NCI-H2227 (cell line): ENCODE data around the gene CCDC12.

Source experiments
- DNase-seq: peaks from one replicate; lab custom pipeline; 2025; ENCODE audit not compliant: unreplicated experiment; lab: John Stamatoyannopoulos, UW

The CCDC12 gene

DNA sequence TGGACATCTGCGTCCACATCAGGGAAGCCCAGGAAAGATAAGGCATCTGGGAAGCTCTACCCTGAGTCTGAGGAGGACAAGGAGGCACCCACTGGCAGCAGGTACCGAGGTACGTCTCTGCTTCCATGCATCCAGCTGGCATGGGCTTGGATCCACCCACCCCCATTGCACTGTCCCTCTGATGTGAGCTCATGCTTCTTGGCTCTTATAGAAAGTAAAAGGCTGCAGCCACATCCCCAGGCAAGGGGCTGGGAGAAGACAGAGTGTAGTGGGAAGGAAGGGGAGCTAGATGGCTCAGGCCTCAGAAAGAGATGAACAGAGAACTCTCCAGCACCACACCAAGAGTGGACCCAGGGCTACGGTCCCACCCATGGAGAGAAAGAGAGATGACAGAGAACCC, 80.8 kb downstream of the CCDC12 start:
- no peak for DNase-seq

DNA sequence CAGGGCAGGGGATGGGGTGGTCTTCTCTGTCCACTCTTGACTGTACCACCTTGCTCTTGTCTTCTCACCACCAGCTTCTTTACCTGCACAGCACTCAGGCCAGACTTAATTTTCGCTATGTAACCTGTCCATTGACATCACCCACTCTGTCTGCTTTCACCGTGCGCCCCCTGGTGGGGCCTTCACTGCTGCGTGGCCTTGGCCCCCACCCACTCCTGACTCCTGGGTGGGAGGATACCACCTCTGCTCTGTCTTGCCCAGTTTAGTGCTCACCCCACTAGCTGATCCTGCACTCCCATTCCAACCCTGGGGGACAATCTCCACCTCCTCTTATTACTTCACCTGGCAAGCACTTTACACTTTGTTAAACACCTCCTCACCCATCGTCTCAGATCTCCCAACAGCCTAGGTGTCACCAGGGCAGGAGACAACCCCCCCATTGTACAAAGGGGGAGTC, 81.3 kb downstream of the CCDC12 start:
- peak; percentile 29 for DNase-seq

DNA sequence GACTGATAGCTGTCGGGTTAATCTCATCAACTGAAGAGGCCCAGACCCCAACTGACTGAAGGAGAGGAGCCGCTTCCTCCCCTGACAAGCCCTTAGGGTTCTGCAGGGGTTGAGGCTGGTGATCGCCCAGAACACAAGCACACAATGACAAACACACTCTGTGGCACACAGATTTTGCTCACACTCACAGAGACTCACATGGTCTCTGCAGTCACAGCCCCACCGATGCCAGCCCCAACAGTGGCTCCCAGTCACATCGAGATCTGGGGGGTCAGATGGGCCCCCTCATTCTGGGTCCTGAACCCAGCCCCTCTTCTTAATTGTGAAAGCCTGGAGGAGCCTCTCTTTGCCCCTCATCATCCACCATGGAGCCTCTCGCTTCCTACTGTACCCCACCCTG, 82.3 kb downstream of the CCDC12 start:
- no peak for DNase-seq

DNA sequence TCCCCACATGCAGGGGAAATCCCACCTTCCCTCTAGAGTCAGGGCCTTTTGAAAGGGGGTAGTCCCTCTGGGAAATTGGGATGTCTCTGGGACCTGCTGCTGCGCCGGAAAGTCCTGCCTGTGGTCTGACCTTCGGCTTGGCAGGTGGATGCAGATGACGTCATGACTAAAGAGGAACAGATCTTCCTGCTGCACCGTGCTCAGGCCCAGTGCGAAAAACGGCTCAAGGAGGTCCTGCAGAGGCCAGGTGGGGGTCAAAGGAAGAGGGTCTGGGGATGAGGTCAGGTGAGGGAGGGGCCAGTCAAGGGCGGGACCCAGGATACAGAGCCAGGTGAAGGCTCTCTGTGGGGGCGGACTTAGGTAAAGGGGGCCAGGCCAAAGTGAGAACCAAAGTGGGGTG, 82.8 kb downstream of the CCDC12 start:
- no peak for DNase-seq

DNA sequence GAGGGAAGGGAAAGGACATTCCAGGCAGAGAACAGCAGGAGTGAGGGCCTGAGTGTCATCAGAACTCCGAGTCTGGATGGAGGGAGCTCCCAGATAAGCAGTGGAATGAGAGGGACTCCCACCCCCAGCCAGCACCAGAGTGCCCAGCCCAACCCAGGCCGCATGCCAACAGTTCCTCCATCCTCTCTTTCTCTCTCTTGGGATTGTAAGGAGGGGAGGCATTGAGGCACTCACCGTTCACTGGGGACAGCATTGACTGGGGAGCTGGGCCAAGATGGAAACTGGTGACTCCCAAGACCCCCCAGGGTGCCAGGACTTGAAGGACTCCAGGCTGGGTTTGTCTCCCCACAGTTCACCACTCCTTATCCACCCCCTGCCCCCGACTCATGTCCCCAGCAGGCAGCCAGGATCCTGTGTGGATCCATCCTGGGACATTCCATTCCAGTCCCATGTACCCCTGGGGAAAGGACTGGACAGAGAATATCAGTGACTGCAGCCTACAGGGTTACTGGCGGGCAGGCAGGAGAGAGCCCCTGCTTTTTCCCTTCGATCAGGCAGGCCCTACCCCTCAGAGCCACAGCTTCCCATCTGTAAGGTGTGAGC, 83.3 kb downstream of the CCDC12 start:
- DNase-seq = no peak

DNA sequence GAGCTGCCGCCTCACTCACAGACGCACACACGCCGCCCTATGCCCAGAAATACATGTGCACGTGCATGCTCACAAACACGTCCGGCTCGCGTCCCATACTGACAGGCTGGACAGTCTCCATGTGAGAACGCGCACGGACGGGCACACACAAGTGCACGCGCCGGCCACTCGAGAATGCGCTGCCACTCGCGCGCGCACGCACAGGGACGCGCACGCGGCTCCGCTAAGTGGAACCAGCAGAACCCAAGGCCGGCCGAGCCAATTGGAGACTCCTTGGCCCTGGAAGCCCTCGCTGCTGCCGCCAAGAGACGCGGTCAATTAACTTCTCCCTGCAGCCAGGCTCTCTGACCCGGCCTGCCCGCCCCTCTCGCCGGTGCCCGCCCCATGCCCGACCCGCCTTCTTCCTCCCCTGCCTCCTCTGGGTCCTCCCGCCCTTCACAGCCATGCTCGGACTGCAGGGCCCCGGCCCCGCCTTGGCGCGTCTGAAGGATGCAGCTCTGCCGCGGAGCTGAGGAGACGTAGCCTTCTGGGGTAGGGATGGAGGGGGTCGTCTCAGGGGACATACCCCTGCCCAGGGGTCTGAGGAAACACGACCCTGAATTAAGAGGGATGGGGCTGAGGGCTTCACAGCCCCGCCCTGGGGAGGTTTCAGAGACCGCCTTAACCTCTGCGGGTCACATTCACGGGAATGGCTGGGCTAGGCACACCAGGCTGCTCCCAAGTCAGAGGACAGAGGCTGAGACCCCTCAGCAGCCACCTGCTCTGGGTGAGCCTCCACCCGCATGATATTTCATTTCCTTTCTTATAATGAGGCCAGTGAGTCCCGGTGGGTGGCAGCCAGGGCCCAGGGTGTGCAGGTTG, 84.0 kb downstream of the CCDC12 start:
- DNase-seq = peak; percentile 66

DNA sequence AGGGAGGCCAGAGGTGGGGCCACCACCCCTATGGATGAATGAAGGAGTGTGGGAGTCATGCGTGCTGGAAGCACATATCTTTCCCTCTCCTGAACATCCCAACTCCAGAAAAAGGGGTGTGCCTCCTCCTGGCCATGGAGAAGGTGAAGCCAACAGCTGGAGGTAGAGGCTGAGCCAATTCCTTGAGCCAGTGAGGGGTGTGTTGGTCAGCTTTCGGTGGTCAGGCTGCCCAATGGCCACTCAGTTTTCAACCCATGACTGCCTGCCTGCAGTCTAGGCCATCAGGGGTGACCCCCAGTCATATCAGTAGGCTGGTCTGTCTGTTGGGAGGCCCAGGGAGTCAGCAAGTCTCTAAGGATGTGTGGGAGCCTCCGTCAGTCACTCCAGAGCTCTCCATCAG, 85.4 kb downstream of the CCDC12 start:
- DNase-seq = no peak

DNA sequence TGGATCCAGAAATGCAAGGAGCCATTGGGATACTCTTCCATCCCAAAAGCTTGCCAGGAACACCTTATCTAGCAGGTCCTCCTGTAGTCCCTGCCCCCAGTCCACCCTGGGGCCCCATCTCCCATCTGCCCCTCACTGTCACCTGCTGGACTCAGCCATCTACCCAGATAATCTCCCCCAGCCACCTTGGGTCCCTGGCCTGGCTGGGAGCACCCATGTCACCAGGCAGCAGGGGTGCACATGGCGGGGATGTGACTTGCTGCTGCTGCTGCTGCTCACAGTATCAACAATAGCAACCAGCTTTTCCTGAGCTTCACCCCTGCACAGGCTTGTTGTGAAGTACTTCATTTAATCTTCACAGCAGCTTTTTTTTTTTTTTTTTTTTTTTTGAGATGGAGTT, 86.4 kb downstream of the CCDC12 start:
- no peak for DNase-seq

DNA sequence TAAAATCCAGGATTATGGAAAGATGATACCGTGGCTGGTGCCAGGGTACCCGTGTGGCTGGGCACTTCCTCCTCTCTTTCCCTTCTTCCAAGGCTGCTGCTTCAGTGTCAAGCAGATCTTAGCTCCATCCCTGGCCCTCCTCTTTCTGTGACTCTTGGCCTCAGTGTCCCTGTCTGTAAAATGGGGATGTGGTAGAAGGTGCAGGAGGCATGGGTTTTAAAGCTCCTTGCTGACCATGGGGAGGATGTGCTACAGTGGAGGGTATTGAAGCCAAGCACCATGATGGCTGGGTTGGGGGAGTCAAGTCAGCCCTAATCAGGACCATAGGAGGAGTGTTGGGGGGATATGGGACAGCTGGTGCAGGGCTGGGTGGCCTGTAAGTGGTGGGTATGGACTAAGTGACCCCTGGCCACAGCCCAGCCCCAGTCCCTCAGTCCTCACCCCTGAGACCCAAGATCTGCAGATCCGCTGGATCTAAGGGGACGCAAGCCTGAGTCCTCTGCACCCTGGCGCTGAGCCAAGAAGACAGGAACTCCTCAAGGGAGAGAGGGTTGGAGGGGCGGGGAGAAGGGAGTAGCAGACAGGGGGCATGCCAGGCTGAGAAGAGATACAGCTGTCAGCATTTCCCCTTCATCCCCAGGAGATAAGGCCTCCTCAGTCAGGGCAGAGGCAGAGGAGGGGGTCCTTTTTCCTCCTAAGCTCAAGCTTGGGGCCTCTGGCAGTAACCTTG, 87.0 kb downstream of the CCDC12 start:
- peak; percentile 48 for DNase-seq

DNA sequence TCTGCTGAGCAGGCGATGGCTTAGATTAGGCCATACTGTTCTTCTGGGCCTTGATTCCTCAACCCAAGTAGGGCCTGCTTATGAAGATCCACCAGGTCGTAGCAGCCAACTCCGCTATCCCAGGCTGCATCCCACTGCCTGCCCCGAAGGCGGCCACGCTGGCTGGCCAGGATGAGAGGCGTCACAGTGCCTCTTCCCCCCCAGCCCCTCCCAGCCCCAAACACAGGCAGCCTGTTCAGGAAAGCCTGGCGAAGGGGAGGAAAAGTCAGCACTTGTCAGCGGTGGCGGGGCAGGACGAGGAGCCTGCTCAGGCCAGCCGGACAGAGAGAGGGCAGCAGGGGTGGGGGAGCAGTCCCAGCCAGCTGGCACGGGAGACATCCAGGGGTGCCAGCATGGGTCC, 87.8 kb downstream of the CCDC12 start:
- DNase-seq = no peak

DNA sequence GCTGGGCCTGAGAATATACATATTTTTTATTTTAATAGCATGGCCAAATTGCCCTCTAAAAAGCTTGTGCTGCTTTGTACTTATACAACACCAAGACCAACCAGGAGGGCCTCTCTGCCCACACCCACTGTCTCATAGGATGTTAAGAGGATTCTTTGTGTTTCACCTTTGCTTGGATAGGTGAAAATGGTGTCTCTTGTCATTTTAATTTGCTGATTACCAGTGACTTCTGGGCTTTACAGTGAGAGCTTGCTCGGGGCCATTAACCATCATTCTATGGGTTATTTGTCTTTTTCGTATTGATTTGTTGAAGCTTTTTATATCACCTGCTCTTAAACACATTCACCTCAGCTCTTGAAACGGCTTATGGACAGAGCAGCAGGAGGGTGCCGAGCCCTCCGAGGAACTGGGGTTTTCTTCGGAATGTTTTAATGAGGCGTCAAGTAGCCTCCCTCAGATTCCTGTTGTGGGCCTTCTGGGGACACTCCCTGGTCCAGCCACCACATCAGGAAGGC, 88.5 kb downstream of the CCDC12 start:
- no peak for DNase-seq

DNA sequence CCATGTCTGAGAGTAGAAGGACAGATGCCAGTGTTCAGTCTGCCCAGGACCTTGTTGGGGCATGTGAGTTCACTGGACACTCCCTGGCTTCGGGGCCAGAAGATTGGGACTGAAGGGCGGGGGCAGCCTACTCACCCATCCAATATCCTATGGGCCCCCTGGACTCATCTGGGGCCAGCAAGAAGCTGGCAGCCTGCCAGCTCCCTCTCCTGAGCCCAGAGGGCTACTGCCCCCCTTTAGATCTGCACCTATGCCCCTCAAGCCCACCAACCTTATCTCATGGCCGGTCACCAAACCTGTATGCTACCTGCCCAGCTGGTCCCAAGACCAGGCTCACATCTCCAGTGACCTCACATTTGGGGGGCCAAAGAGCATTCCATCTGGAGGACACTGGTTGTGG, 90.9 kb downstream of the CCDC12 start:
- DNase-seq = no peak

DNA sequence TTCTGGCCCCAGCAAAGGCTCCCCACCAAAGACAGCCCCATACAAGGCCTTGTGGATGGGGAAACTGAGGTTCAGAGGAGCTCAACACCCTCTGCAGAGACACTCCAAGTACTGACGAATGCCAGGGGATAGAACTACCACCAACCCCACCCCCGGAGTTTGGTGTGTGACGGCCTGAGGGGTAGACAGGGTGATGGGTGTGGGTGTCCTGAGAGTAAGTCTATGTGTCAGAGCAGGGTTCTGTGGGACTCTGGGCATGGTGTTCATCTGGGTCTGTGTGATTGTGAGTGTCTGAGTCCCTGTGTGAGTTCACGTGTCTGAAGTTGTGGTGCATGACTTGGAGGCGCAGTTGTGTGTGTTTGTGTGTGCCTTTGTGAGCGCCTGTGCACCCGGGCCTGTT, 91.6 kb downstream of the CCDC12 start:
- no peak for DNase-seq

DNA sequence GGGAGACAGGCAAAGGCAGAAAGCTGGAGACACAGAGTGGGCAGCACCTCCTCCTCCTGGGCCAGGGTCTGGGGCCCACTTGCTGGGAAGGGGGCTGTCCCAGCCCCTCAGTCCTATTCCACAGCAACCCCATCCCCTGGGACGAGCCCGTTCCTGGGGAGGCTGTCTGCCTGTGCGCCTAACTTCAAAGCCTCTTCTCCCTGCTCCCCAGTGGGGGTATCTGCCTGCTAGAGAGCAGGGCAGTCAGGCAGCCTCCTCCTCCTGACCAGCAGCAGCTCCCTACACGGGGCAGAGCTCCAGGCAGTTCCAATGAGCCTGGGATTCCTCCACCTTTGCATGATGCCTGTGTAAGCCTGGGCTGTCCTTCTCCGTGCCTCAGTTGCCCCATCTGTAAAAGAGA, 92.1 kb downstream of the CCDC12 start:
- no peak for DNase-seq

DNA sequence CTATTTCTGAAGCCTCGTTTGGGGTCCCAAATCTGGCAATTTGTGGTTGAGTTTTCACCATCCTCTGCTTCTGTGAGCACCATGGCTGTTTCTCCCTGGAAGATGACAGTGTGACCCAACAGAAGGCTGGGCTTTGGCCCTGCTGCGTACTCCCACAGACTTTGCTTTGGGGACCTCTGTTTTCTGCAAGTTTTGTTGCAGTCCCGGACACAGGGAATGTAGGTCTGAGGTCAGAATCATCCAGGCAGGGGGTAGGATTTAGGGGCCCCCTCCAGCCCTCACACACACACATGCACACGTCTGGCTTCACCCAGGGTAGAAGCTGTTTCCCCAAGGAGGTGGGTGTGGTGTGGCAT, 92.7 kb downstream of the CCDC12 start:
- DNase-seq = no peak

DNA sequence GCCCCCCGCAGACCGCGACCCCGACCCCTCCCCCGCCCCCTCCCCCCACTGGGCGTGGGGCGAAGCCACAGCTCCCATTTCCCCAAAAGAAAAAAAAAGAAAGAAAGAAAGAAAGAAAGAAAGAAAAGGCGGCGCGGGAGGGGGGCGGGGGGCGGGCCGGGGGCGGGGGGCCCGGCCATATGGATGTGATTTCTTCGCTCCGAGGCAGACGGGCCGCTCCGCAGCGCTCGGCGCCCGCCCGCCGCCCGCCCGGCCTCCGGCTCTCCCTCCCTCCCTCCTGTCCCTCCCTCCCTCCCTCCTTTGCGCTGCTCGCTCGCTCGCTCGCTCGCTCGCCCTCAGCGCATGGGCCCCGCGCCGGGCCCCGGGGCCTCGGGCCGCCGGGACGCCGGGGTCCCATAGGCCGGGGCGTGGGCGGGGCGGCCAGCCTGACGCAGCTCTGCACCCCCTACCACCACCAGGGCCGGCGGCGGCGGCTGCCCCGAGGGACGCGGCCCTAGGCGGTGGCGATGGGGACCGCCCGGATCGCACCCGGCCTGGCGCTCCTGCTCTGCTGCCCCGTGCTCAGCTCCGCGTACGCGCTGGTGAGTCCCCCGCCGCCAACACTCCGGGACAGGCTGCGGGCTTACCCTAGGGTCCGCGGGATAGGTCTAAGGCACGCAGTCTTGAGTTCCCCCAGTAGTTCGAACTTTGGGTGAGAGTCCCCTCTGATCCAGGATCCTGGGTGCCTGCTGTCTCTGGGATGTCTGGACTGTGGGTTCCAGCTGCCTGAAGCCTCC, 93.3 kb downstream of the CCDC12 start:
- DNase-seq = peak; percentile 26

DNA sequence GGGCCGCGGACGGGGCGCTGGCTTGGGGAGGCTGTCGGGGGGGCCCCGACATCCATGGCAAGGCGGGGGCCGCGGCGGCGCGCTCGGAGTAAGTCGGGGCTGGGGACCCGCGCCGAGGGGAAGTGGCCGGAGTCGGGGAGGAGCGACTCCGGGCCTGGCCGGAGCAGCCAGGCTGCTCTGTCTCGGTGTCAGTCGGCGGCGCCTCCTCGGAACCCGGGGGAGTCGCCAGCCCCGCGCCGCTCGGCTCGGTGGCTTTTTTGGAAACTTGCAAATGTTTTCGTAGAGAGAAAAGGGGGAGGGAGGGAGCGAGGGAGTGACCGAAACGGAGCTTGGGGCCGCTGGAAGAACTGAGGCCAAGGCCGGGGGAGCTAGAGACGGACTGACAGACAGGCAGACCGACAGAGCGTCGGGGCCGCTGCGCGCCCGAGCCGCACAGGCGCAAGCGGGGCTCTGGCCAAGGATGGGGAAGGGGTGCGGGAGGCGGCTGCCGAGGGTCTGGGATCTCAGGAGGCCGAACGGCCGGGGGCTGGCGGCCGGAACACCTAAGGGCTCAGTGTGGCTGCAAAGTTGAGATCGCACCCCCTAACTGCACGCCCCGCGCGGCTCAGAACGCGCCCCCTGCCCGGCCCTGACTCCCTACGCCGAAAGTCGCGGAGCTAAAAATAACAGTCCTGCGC, 94.0 kb downstream of the CCDC12 start:
- peak; percentile 30 for DNase-seq

DNA sequence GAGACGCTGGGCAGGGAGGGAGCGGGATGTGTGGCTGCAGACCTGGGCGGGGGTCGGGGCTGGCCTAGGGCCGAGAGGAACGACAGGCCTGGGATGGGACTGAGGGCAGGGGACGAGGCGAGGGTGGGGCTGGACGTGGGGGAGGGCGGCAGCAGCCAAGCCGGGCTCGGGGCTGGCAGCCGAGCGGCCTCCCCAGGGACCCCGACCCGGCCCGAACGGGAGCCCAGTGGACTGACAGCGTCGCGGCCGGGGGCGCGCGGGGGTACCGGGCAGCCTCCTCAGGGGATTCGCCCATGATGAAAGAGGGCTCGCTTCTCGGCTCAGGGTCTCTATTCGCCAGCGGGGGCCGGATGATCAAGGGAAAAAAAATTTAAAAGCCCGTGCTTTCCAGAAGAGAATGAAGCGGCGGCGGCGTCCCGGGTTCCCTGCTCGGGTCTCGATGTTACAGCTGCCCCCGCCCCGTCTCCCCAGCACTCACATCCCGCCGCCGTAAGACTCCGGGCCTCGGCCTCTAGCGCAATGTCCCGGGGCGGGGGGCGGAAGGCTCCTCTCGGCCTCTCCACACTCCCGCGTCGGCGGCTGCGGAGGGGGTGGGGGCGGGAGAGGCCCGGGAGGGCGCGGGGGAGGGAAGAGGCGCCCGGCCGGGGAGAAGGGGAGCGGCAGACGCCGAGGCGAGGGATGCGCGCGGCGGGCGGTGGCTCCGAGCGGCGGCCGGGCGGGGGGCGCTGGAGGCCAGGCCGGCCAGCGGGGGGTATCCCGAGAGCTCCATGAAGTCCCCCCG, 94.8 kb downstream of the CCDC12 start:
- DNase-seq = peak; percentile 30

DNA sequence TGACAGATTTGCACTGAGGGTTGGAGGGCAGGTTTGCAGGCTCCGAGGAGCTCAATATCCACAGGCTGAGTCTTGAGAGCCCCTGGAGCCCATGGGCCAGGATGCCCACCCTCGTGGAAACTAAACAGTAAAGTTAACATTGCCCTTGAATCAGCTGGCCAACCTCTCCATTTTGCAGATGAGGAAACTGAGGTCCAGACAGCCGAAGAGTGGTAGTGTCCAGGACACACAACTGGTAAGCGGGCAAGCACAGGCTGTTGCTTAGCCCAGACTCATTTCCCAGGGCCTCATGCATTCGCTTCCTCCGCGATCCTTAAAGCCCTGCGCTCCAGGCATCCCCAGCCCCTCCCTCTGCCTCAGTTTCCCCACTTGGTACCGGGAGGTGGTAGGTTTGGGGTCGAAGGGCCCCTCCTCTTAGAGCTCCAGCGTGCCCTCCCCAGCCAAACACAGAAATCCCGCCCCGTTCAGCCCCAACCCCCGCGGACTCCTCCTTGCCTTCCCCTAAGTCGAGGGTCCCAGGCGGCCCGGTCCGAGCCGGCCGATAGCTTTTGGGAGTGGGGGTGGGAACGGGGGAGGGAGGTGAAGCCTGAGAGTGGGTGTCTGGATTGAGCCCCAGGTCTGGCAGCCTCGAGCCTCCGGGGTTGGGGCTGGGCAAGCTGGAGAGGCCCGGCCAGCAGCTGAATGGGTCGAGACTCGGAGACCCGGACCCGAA, 95.5 kb downstream of the CCDC12 start:
- DNase-seq = no peak
